IMR-90 (cell line): Measurements from ENCODE around the gene IFNAR2. TPM values are rescaled to one million over a fixed set of nuclear protein-coding genes. Genes with fewer than 3 reads are reported as not detected.
A peak's percentile ranks its signal among the peaks of the same experiment; 100 is the strongest.

Experiments used
- ATAC-seq: fragments of 200-7000 bp; cut with Tn5 transposase; 2 replicates; pipeline ENCODE4 v1.9.1; 2020; ENCODE audit warnings: low read depth, mild to moderate bottlenecking, moderate library complexity
- BruUV-seq: library from RNA; stranded (reverse); fragments of 400-500 nt; replicated peaks from 2 replicates; lab custom pipeline; 2021; lab: Mats Ljungman, UMichigan
- CTCF ChIA-PET: fragments of 300-600 bp; formaldehyde crosslinking; extraction: SDS; loops from one replicate; lab custom pipeline; 2021; ENCODE audit warnings: antibody characterized with exemption; lab: Yijun Ruan, JAX
- POLR2A ChIA-PET: fragments of 300-600 bp; sonication (Branson Sonifier 250); formaldehyde crosslinking; loops from one replicate; lab custom pipeline; 2022; ENCODE audit warnings: antibody characterized with exemption; ENCODE audit not compliant: unreplicated experiment; lab: Charles Lee
- DNase-seq: peaks from one replicate; pipeline ENCODE4 v3.0.0; 2013
- H2AFZ ChIP-seq: replicated peaks from 2 replicates; pipeline ENCODE3; 2013; ENCODE audit warnings: low read length, mild to moderate bottlenecking; ENCODE audit not compliant: poor library complexity
- H2AK5ac ChIP-seq: 2 replicates; pipeline ENCODE4 v1.6.1; 2013; ENCODE audit warnings: low read depth, low read length, inconsistent platforms
- H2AK9ac ChIP-seq: replicated peaks from 2 replicates; pipeline ENCODE3; 2013; ENCODE audit warnings: mild to moderate bottlenecking, low read depth, low read length, moderate library complexity; ENCODE audit not compliant: poor library complexity
- H2BK120ac ChIP-seq: 2 replicates; pipeline ENCODE4 v1.6.1; 2013; ENCODE audit warnings: low read depth, low read length, inconsistent platforms
- H2BK15ac ChIP-seq: 3 replicates; pipeline ENCODE4 v1.6.1; 2013; ENCODE audit warnings: low read depth, low read length, inconsistent platforms
- H2BK20ac ChIP-seq: 2 replicates; pipeline ENCODE4 v1.6.1; 2013; ENCODE audit warnings: low read depth, mild to moderate bottlenecking, inconsistent platforms, low read length, moderate library complexity
- H2BK5ac ChIP-seq: 2 replicates; pipeline ENCODE4 v1.6.1; 2013; ENCODE audit warnings: mild to moderate bottlenecking, low read depth, low read length, inconsistent platforms; ENCODE audit not compliant: poor library complexity, severe bottlenecking
- H3K14ac ChIP-seq: replicated peaks from 2 replicates; pipeline ENCODE4 v1.6.1; 2013; ENCODE audit warnings: low read depth, low read length, inconsistent platforms
- H3K18ac ChIP-seq: 2 replicates; pipeline ENCODE4 v1.6.1; 2013; ENCODE audit warnings: low read depth, low read length, control low read depth
- H3K23ac ChIP-seq: 2 replicates; pipeline ENCODE4 v1.6.1; 2013; ENCODE audit warnings: low read depth, low read length, inconsistent platforms
- H3K27ac ChIP-seq: 2 replicates; pipeline ENCODE4 v1.5.1; 2013; ENCODE audit warnings: mild to moderate bottlenecking, control low read depth, low read length; ENCODE audit not compliant: insufficient read depth
- H3K27me3 ChIP-seq: 2 replicates; pipeline ENCODE4 v1.6.1; 2013; ENCODE audit warnings: low read length; ENCODE audit not compliant: control insufficient read depth, insufficient read depth
- H3K36me3 ChIP-seq: 2 replicates; pipeline ENCODE4 v1.6.1; 2013; ENCODE audit warnings: low read length, mixed read lengths; ENCODE audit not compliant: control insufficient read depth, insufficient read depth
- H3K4ac ChIP-seq: 2 replicates; pipeline ENCODE4 v1.6.1; 2013; ENCODE audit warnings: low read depth, low read length, inconsistent platforms
- H3K4me1 ChIP-seq: 2 replicates; pipeline ENCODE4 v1.6.1; 2013; ENCODE audit warnings: low read length, mixed read lengths; ENCODE audit not compliant: control insufficient read depth, insufficient read depth
- H3K4me2 ChIP-seq: 2 replicates; pipeline ENCODE4 v1.6.1; 2013; ENCODE audit warnings: low read depth, mild to moderate bottlenecking, control low read depth, low read length, moderate library complexity
- H3K4me3 ChIP-seq: 2 replicates; pipeline ENCODE4 v1.5.1; 2013; ENCODE audit warnings: low read depth, mild to moderate bottlenecking, control low read depth, low read length, moderate library complexity; ENCODE audit not compliant: insufficient read depth
- H3K56ac ChIP-seq: 2 replicates; pipeline ENCODE4 v1.6.1; 2013; ENCODE audit warnings: low read length, inconsistent platforms; ENCODE audit not compliant: insufficient read depth; ENCODE audit errors: extremely low read depth
- H3K79me1 ChIP-seq, 2 experiments: 2 replicates each; pipeline ENCODE4 v1.6.1; 2013; ENCODE audit warnings: low read length in 2 of 2, inconsistent platforms in 1 of 2, low read depth in 1 of 2
- H3K9ac ChIP-seq: 2 replicates; pipeline ENCODE4 v1.6.1; 2013; ENCODE audit warnings: low read depth, low read length, control low read depth
- H3K9me1 ChIP-seq: 2 replicates; pipeline ENCODE4 v1.6.1; 2013; ENCODE audit warnings: low read length, inconsistent platforms; ENCODE audit not compliant: insufficient read depth
- H3K9me3 ChIP-seq: 2 replicates; pipeline ENCODE4 v1.6.1; 2013; ENCODE audit warnings: low read length; ENCODE audit not compliant: control insufficient read depth, insufficient read depth
- H4K20me1 ChIP-seq: 2 replicates; pipeline ENCODE4 v1.6.1; 2013; ENCODE audit warnings: low read length, inconsistent platforms; ENCODE audit not compliant: insufficient read depth
- H4K5ac ChIP-seq: 2 replicates; pipeline ENCODE4 v1.6.1; 2013; ENCODE audit warnings: mild to moderate bottlenecking, low read depth, low read length, control low read depth
- H4K8ac ChIP-seq, 2 experiments: 2 replicates each; pipeline ENCODE4 v1.6.1; 2013; ENCODE audit warnings: low read depth in 2 of 2, low read length in 2 of 2, control low read depth in 1 of 2, inconsistent platforms in 1 of 2
- H4K91ac ChIP-seq: 2 replicates; pipeline ENCODE4 v1.6.1; 2013; ENCODE audit warnings: low read depth, low read length, inconsistent platforms; ENCODE audit not compliant: insufficient read depth
- BHLHE40 ChIP-seq: fragments of 150-350 bp; IDR thresholded peaks from 2 replicates; pipeline ENCODE4 v1.6.1; 2016; ENCODE audit warnings: mild to moderate bottlenecking, low read depth, low read length
- CEBPB ChIP-seq: IDR thresholded peaks from 2 replicates; pipeline ENCODE4 v1.6.1; 2012; ENCODE audit warnings: low read depth, low read length, improper control_type of control experiment
- CHD1 ChIP-seq: IDR thresholded peaks from 2 replicates; pipeline ENCODE4 v1.6.1; 2012; ENCODE audit warnings: low read depth, low read length, improper control_type of control experiment
- FOS ChIP-seq: fragments of 150-350 bp; IDR thresholded peaks from 2 replicates; pipeline ENCODE4 v1.6.1; 2016; ENCODE audit warnings: low read depth, low read length
- MAFK ChIP-seq: IDR thresholded peaks from 2 replicates; pipeline ENCODE4 v1.6.1; 2012; ENCODE audit warnings: low read depth, low read length, improper control_type of control experiment
- MAZ ChIP-seq: IDR thresholded peaks from 2 replicates; pipeline ENCODE4 v1.6.1; 2012; ENCODE audit warnings: low read depth, mild to moderate bottlenecking, low read length, improper control_type of control experiment, moderate library complexity, borderline replicate concordance
- MXI1 ChIP-seq: IDR thresholded peaks from 2 replicates; pipeline ENCODE4 v1.6.1; 2012; ENCODE audit warnings: low read depth, mild to moderate bottlenecking, low read length, moderate library complexity, borderline replicate concordance
- NFE2L2 ChIP-seq: fragments of 150-350 bp; IDR thresholded peaks from 2 replicates; pipeline ENCODE4 v1.6.1; 2016; ENCODE audit warnings: low read depth, mild to moderate bottlenecking, low read length
- POLR2A ChIP-seq: IDR thresholded peaks from 2 replicates; pipeline ENCODE4 v1.6.1; 2012; ENCODE audit warnings: mild to moderate bottlenecking, low read depth, low read length
- RAD21 ChIP-seq: IDR thresholded peaks from 2 replicates; pipeline ENCODE4 v1.6.1; 2012; ENCODE audit warnings: low read length, improper control_type of control experiment
- RCOR1 ChIP-seq: IDR thresholded peaks from 2 replicates; pipeline ENCODE4 v1.6.1; 2012; ENCODE audit warnings: mild to moderate bottlenecking, low read length, improper control_type of control experiment; ENCODE audit not compliant: insufficient replicate concordance
- RFX5 ChIP-seq: IDR thresholded peaks from 2 replicates; pipeline ENCODE4 v1.8.0; 2012; ENCODE audit warnings: low read depth, mild to moderate bottlenecking, low read length, moderate library complexity
- SMC3 ChIP-seq: fragments of 150-350 bp; IDR thresholded peaks from 2 replicates; pipeline ENCODE4 v1.6.1; 2016; ENCODE audit warnings: low read depth, mild to moderate bottlenecking, antibody characterized with exemption, low read length, moderate library complexity
- WGBS, 2 experiments: methylation state at CpG; one replicate each; pipeline versions ENCODE4 v1.1.5 to v1.1.7; 2013; ENCODE audit warnings: missing lambda C conversion rate in 2 of 2; ENCODE audit not compliant: insufficient read length in 1 of 2; ENCODE audit errors: extremely low coverage in 2 of 2; 5-methylcytosine and 5-hydroxymethylcytosine counted together
- dilution Hi-C: fragments of 300-500 bp; cut with HindIII; formaldehyde crosslinking; loops from one replicate; pipeline ENCODE4 v1.14.3; 2018; ENCODE audit warnings: low sequenced_read_pairs; ENCODE audit not compliant: unreplicated experiment
- in situ Hi-C: fragments of 300-500 bp; cut with MboI; formaldehyde crosslinking; loops from 3 replicates; pipeline ENCODE4 v1.14.3; 2019; ENCODE audit warnings: low sequenced_read_pairs, inconsistent platforms, mixed read lengths
- intact Hi-C: fragments of 100-400 bp; cut with micrococcal nuclease; formaldehyde crosslinking; loops from 2 replicates; pipeline ENCODE4 v1.10.0; 2022
- polyA plus RNA-seq, 3 experiments: library from polyadenylated mRNA; depleted of rRNA; stranded (reverse); fragments of >200 nt; gene quantifications; 2 replicates each; pipeline ENCODE4 v1.2.3, GENCODE V29; 2012; ENCODE audit warnings: low replicate concordance in 1 of 3
- total RNA-seq: library from RNA; depleted of rRNA; stranded (reverse); fragments of >200 nt; gene quantifications from 2 replicates; pipeline ENCODE4 v1.2.3, GENCODE V29; 2012
- TF ChIP-seq, protein P1 (sequence below): fragments of 150-350 bp; IDR thresholded peaks from 2 replicates; pipeline ENCODE4 v1.6.1; 2016; ENCODE audit warnings: low read depth, mild to moderate bottlenecking, low read length, moderate library complexity, borderline replicate concordance
- TF ChIP-seq, protein P2 (sequence below): fragments of 150-350 bp; IDR thresholded peaks from 2 replicates; pipeline ENCODE4 v1.6.1; 2017; ENCODE audit warnings: mild to moderate bottlenecking, antibody characterized with exemption, low read length, low read depth
- TF ChIP-seq, protein P3 (sequence below): conservative IDR thresholded peaks from 2 replicates; pipeline ENCODE4 v1.5.1; 2012; ENCODE audit warnings: mild to moderate bottlenecking, low read depth, low read length, improper control_type of control experiment

IFNAR2 gene
- total and polyA plus RNA-seq, 2 of the 4 experiments (the other 2 are of a cell fraction) = 6.3 to 13.9 TPM

DNA sequence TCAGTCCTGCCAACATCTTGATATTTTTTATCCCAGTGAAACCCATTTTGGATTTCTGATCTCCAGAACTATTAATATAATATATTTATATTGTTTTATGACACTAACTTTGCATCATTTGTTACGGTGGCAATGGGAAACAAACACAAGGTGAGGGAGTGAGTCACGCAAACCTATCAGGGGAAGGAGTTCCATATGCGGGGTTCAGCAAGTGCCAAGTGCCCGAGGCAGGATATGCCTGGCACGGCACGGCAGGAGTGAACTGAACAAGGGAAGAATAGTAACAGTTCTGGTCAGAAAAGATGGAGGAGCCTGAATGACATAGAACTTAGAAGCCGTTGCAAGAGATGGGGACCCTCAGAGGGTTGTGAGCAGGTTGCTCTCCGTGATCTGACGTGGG, 28.7 kb downstream of the IFNAR2 start:
- H3K4me1 ChIP-seq = peaks cover 4% of the 10 kb centered on the region
- H3K27ac ChIP-seq = no peak overlapping the region
- in situ Hi-C loops = no loop called here
- peaks cover 27% of the 10 kb centered on the region for H3K36me3 ChIP-seq
- H4K20me1 ChIP-seq = no peaks in the 10 kb centered on the region
- H2BK20ac ChIP-seq = no peak overlapping the region
- no peak overlapping the region for H2BK15ac ChIP-seq
- H3K9me3 ChIP-seq = no peaks in the 10 kb centered on the region
- H3K79me1 ChIP-seq = peaks cover 0 to 2% of the 10 kb centered on the region in 2 experiments; a peak in 1 of 4 replicates
- H3K56ac ChIP-seq = no peak overlapping the region
- no peak overlapping the region for H2AK9ac ChIP-seq
- no peak for TF ChIP-seq POLR2A
- TF ChIP-seq CHD1 = no peak
- TF ChIP-seq, protein P1, sequence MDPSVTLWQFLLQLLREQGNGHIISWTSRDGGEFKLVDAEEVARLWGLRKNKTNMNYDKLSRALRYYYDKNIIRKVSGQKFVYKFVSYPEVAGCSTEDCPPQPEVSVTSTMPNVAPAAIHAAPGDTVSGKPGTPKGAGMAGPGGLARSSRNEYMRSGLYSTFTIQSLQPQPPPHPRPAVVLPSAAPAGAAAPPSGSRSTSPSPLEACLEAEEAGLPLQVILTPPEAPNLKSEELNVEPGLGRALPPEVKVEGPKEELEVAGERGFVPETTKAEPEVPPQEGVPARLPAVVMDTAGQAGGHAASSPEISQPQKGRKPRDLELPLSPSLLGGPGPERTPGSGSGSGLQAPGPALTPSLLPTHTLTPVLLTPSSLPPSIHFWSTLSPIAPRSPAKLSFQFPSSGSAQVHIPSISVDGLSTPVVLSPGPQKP = no peak
- TF ChIP-seq CEBPB = no peak
- TF ChIP-seq, protein P2, sequence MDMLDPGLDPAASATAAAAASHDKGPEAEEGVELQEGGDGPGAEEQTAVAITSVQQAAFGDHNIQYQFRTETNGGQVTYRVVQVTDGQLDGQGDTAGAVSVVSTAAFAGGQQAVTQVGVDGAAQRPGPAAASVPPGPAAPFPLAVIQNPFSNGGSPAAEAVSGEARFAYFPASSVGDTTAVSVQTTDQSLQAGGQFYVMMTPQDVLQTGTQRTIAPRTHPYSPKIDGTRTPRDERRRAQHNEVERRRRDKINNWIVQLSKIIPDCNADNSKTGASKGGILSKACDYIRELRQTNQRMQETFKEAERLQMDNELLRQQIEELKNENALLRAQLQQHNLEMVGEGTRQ = no peak
- TF ChIP-seq SMC3 = no peak
- no peak for TF ChIP-seq RFX5
- no peak for TF ChIP-seq FOS
- TF ChIP-seq NFE2L2 = no peak
- no peak for TF ChIP-seq RAD21
- TF ChIP-seq MXI1 = no peak
- TF ChIP-seq RCOR1 = no peak
- TF ChIP-seq MAZ = no peak
- TF ChIP-seq, protein P3, sequence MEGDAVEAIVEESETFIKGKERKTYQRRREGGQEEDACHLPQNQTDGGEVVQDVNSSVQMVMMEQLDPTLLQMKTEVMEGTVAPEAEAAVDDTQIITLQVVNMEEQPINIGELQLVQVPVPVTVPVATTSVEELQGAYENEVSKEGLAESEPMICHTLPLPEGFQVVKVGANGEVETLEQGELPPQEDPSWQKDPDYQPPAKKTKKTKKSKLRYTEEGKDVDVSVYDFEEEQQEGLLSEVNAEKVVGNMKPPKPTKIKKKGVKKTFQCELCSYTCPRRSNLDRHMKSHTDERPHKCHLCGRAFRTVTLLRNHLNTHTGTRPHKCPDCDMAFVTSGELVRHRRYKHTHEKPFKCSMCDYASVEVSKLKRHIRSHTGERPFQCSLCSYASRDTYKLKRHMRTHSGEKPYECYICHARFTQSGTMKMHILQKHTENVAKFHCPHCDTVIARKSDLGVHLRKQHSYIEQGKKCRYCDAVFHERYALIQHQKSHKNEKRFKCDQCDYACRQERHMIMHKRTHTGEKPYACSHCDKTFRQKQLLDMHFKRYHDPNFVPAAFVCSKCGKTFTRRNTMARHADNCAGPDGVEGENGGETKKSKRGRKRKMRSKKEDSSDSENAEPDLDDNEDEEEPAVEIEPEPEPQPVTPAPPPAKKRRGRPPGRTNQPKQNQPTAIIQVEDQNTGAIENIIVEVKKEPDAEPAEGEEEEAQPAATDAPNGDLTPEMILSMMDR = no peak
- TF ChIP-seq BHLHE40 = no peak
- no peak for TF ChIP-seq MAFK
- no peak overlapping the region for H2AK5ac ChIP-seq
- no peak for DNase-seq
- no peak overlapping the region for H2AFZ ChIP-seq
- ChIA-PET CTCF (no interaction called here), POLR2A (no interaction called here)
- H3K4ac ChIP-seq = peak overlapping the region; percentile 51; the same call in 1 of the 2 replicates
- ATAC-seq = no peak
- H4K8ac ChIP-seq = no peak overlapping the region
- no peak overlapping the region for H2BK120ac ChIP-seq
- no peak overlapping the region for H3K4me3 ChIP-seq
- no peak overlapping the region for H3K9ac ChIP-seq
- H3K23ac ChIP-seq = no peak overlapping the region
- no peak overlapping the region for H3K4me2 ChIP-seq
- no peak overlapping the region for H2BK5ac ChIP-seq
- H4K5ac ChIP-seq = no peak overlapping the region
- H3K9me1 ChIP-seq = peaks cover 4% of the 10 kb centered on the region
- intact Hi-C loops = no loop called here
- 86% methylated on average over 1 of the region's 9 CpGs; no CpG with 5 or more reads in 1 of the 2 experiments for WGBS, 2 experiments
- H3K27me3 ChIP-seq = no peaks in the 10 kb centered on the region
- dilution Hi-C loops = no loop called here
- no TSS peak for BruUV-seq
- no peak overlapping the region for H4K91ac ChIP-seq
- H3K14ac ChIP-seq = no peak overlapping the region
- no peak overlapping the region for H3K18ac ChIP-seq
